Fibroblast of the conjunctiva (primary cell): Measurements from ENCODE around the gene ITCH.
A peak's percentile ranks its signal among the peaks of the same experiment; 100 is the strongest.
"Not testable (repeated sequence)": the region's sequence is repeated elsewhere in the genome, so short reads cannot be mapped to it uniquely, and the experiment has no call there.

Source experiments
- DNase-seq: peaks from one replicate; pipeline ENCODE4 v3.0.0-alpha.2; 2010; ENCODE audit warnings: low read depth

The ITCH gene

GRCh38 chr20:34363062-34363464 lies at the start of gene ITCH:
ITCH (plus strand) TSS chr20:34363273; CDS start chr20:34393812, 30,539 bp downstream.
- peak; percentile 91 for DNase-seq

DNA sequence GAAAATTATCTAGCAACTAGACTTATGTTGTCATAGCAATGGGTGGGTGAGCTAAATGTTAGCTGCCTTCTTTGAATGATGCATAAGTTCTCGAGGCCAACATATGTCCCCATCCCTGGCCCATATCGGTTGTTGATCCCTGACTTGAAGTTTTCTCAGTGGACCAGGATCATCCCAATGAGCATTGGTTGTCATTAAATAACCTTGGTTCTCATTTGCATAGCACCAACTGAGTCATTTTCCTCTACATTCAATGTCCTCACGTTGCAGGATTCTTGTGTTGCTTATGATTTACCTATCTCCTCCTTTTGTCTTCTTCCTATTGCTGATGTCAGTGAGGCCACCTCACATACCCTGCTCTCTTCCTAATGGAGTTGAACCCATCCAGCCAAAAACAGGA lies 47.8 kb upstream of the ITCH start:
- no peak for DNase-seq

GRCh38 chr20:34316196-34316814 lies 46.8 kb upstream of the ITCH start:
- peak; percentile 13 for DNase-seq

GRCh38 chr20:34318609-34319443 lies 44.2 kb upstream of the ITCH start:
- no peak for DNase-seq

GRCh38 chr20:34320861-34321260 lies 42.2 kb upstream of the ITCH start:
- DNase-seq: no peak

- DNase-seq: no peak
Measured at GRCh38 chr20:34322267-34323105, 40.6 kb upstream of the ITCH start.

- no peak for DNase-seq
Measured at GRCh38 chr20:34324541-34324940, 38.5 kb upstream of the ITCH start.

DNA sequence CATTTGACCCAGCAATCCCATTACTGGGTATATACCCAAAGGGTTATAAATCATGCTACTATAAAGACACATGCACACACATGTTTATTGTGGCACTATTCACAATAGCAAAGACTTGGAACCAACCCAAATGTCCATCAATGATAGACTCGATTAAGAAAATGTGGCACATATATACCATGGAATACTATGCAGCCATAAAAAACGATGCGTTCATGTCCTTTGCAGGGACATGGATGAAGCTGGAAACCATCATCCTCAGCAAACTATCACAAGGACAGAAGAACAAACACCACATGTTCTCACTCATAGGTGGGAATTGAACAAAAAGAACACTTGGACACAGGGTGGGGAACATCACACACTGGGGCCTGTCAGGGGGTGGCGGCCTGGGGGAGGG lies 34.9 kb upstream of the ITCH start:
- DNase-seq: not testable (repeated sequence)

DNA sequence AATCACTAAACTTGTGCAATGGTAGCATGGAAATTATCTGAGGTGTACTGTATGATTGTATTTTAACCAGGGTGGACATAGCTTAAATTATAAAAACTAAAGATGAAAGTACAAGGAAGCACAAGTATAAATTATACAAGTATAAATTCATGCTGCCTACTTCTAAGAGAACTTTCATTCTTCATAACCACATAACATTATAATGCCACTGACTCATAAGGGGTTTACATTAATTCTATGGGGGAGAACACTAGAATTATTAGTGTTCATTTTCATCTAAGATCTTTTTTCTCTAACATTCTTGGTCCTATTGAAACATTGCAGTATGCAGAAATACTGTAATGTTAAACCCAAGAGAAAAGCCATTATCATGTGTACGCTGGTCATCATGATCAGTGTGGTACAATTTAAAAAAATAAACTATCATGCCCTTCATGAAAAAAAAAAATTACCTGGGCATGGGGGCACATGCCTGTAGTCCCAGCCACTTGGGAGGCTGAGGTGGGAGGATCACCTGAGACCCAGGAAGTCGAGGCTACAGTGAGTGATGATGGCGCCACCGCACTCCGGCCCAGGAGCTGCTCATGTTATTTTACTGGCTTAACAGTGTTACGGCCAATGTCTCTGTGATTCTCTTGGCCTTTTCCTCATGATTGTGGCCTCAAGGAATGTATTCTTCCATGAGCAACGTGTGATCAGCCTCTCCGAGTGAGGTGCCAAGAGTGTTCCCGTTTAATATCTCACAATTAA lies 34.0 kb upstream of the ITCH start:
- no peak for DNase-seq

DNA sequence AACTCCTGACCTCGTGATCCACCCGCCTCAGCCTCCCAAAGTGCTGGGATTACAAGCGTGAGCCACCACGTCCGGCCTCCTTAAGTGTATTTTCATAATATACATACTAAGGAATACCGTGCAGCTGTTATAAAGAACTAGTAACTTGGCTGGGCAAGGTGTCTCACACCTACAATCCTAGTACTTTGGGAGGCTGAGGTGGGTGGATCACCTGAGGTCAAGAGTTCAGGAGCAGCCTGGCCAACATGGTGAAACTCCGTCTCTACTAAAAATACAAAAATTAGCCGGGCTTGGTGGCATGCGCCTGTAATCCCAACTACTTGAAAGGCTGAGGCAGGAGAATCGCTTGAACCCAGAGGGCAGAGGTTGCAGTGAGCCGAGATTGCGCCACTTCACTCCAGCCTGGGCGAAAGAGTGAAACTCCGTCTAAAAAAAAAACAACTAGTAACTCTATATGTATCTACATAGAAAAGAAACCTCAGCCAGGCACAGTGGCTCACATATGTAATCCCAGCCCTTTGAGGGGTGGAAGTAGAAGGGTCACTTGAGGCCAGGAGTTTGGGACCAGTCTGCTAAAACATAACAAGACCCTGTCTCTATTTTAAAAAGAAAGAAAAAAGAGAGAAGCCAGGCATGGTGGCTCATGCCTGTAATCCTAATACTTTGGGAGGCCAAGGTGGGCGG lies 32.1 kb upstream of the ITCH start:
- not testable (repeated sequence) for DNase-seq

DNA sequence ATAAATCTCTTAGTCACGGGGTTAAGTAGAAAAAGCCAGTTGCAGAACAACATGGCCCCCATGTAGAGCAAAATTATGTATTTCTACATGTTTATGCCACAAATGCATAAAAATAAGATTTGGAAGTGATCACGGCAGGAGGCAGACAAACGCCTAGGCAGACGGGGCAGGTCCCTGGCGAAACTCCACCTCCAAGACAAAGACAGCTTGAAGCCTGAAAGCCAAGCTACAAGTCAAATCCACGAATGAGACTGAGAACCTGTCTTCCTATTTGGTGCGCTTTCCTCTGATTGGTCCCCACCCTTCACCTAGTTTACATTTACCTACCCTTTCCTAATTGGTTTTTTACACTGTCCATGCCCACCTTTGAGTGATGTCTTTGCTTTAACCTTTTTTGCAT lies 31.2 kb upstream of the ITCH start:
- no peak for DNase-seq

GRCh38 chr20:34332262-34332920 lies 30.7 kb upstream of the ITCH start:
- DNase-seq: no peak

DNA sequence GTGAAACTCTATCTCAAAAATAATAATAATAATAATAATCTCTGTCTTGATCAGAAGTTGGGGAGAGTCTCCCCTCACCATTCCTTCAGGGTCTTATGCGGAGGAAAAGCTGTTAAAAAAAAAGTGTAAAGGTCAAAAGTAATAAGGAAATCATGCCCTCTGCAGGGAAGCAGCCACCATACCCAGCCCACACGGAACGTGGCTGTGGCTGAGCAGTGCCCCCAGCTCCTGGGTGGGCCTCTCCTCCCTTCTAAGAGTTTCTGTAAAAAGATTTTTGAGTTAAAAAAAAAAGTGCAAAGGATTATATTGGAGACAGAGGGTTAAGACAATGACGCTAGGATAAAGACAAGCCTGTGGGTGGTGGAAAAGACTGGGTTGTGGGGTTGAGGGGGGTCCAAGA lies 29.3 kb upstream of the ITCH start:
- DNase-seq: no peak

- DNase-seq: no peak
Measured at GRCh38 chr20:34334654-34335407, 28.2 kb upstream of the ITCH start.

DNA sequence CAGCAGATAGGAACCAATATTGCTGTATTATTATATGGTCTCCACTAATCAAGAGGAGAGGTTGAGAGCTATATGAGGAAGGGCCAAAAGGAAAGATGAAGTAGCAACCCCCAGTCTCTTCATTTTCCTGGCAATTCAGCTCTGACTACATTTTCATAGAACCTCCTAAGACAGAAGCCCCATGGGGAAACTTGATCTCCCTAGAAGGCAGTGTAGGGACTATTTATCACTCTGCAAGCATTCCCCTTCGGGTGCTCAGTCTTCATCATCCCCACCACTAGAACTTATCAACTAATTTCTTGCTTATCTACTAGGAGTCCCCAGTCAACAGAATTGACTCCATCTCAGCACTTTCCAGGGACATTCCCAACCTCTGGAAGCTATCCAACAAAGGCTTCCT lies 25.5 kb upstream of the ITCH start:
- no peak for DNase-seq

DNA sequence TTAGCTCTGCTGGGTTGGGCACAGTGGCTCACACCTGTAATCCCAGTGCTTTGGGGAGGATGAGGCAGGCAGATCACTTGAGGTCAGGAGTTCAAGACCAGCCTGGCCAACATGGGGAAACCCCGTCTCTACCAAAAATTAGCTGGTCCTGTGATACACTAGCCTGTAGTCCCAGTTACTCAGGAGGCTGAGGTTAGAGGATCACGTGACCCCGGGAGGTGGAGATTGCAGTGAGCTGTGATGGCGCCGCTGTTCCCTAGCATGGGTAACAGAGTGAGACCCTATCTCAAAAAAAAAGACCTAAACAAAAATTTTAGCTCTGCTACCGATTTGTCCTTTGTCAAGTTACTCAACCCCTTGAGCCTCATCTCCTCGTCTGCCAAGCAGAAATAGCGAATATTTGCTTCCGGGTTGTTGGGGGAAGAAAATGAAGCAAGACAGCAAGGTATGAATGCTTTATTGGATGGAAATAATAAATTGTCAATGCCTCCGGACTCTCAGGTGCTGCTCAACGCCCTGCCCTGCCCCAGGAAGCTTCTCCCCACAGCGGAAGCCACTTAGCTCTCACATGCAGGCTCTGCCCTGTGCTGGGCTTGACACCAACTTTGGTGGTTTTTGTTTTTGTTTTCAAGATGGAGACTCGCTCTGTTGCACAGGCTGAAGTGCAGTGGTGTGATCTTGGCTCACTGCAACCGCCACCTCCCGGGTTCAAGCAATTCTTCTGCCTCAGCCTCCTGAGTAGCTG lies 24.9 kb upstream of the ITCH start:
- DNase-seq: no peak

- not testable (repeated sequence) for DNase-seq
Measured at GRCh38 chr20:34340726-34341125, 22.3 kb upstream of the ITCH start.

GRCh38 chr20:34341199-34341598 lies 21.9 kb upstream of the ITCH start:
- not testable (repeated sequence) for DNase-seq

- DNase-seq: no peak
Measured at GRCh38 chr20:34343458-34344211, 19.4 kb upstream of the ITCH start.
